HG02973 (cell line): ENCODE data around the gene NIPAL1.

Experiments used
- ATAC-seq: cut with Tn5 transposase; IDR thresholded peaks from one replicate; pipeline ENCODE4 v1.9.1; 2021; ENCODE audit warnings: moderate library complexity; ENCODE audit not compliant: unreplicated experiment

Gene NIPAL1

DNA sequence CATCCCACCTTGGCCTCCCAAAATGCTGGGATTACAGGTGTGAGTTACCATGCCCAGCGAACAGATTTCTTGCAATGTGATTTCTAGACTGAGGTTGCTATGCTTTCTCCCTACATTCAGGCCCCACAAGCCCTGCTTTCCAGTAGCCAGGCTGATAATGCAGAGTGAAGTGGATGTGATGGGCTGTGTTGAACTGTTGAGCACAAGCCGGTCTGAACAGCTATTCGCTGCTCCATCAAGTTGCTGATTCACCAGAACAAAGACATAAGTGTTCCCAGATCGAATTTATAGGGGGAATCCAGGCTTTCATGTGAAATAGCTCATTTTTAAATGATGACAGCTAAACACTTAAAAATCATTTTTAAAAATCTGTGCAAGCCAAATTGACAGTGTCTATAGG, 8.0 kb downstream of the NIPAL1 start:
- no peak for ATAC-seq

DNA sequence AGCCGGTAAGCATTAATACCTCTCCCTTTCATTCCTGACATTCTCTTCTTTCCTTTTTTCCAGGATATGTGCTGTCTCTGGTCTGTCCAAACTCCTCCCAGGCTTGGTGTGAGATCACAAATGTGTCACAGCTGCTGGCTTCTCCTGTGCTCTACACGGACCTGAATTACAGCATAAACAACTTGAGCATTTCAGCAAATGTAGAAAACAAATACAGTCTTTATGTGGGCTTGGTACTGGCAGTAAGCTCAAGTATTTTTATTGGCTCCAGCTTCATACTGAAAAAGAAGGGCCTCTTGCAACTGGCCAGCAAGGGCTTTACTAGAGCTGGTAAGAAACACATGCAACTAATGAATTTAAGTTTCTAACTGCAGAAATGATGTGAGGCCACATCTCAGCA, 8.4 kb downstream of the NIPAL1 start:
- no peak for ATAC-seq

DNA sequence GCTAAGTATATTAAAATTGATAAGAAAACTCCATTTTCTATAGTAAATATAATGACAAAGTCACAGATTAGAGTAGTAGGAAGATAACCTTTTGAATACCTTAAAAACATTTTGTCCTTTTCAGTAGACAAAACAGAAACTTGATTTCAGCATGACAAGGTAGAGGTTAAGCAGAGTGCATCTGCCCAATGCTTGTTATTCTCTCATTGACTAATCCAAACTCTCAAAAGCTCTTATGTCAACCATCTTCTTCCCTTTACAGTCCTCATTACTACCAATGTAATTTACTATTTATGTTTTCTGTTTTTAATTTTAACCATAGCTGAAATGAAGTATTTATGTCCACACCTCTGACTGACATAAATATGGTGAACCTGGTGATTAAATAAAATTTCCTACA, 11.1 kb downstream of the NIPAL1 start:
- ATAC-seq, result peak; percentile 87

DNA sequence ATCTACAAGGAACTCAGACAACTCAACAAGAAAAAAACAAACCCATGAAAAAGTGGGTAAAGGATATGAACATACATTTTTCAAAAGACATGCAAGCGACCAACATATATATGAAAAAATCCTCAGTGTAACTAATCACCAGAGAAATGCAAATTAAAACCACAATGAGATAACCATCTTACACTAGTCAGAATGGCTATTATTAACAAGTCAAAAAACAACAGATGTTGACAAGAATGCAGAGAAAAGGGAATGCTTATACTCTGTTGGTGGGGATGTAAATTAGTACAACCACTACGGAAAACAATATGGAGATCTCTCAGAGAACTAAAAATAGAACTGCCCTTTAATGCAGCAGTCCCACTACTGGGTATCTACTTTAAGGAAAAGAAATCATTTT, 12.1 kb downstream of the NIPAL1 start:
- ATAC-seq, result peak; percentile 50

DNA sequence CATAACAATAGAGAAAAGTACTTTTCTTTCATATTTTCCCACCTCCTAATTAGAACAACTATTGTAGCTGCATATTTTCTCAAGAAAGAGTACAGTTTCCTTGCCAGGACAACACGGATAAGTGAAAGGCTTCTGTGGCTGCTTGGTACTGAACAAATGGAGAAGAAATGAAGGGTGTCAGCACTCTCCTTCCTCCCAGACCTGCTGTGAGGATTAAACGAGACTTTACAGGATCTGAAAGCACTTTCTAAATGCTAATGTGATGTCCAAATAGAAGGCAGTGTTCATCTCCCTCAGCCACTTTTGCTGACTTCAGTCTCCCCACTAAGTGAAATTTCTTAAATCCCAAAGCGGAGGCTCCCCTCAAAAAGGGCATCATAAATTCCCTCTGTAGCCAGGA, 13.9 kb downstream of the NIPAL1 start:
- ATAC-seq, result no peak

DNA sequence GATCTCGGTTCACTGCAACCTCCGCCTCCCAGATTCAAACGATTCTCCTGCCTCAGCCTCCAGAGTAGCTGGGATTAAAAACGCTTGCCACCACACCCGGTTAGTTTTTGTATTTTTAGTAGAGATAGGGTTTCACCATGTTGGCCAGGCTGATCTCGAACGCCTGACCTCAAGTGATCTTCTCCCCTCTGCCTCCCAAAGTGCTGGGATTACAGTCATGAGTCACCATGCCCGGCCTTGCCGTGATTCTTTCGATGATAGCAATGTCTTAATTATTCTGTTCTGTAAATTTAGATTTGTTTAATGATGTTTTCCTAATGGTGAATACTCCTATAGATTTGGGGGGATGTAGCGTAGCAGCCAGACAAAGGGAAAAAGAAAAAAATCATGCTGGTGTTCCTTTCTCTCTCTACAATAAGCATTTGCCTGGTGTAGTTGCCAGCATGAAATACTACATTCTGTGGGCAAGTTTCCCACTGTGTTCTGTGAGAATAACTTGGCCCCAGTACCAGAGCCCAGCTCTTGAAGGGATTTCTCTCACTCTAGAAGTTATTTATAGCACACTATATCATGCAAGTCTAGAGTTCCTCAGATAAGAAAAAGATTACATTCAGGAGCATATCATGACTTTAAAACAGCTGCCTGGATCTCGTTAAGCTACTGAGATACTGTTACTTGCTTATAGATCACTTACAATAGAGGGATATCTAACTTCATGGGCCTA, 15.4 kb downstream of the NIPAL1 start:
- no peak for ATAC-seq

DNA sequence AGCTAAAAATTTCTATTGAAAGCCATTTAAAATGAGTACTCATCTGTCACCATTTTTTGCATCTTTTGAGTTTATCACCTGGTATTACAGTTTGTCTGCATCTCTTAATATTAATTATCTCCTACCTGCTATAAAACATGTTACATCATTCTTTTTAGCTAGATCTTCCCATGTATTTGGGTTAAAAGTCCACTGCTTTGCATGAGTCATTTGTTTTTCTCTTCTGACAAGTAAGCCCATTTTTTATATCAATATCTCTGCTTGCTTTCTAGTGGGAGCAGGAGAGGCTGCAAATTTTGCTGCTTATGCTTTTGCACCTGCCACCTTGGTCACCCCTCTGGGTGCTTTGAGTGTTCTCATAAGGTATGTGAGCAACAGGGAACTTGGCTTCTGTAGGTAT, 16.1 kb downstream of the NIPAL1 start:
- ATAC-seq, result no peak

DNA sequence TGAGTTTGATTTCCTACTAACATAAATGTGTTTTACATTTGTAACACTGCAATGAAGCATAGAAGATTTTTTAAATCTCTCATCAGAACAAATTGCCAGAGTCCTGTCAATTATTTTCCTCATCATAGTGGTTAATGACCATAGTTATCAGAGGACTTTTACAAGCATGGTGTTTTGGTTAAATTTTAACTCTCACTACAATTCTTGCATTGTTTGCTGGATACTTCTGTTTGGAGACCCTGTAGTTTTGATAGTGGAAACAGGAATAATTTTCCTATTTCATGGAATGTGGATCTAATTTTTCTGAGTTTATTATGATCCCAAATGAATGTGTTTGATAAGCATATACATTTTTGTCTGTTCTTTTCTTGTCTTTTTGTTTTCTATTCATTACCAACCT, 16.8 kb downstream of the NIPAL1 start:
- ATAC-seq, result no peak

DNA sequence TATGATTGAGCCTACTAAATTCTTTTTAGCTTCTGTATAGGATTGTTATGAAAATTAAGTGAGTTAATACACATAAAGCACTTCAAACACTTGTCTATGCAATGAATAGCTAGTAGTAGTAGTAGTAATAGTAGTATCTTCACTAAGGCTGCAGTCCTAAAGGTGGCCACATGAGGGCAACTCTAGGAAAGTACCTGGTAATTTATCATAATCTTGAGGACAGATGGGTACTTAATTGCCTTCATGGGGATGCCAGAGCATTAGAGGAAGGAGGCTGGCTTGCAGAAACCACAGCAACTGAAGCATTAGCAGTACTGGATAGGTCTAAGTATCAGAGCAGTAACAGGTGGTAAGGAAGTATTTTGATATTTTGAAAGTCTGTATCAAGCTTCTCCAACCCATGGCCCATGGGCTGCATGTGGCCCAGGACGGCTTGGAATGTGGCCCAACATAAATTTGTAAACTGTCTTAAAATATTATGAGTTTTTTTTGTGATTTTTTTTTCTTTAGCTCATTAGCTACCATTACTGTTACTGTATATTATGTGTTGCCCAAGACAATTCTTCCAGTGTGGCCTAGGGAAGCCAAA, 17.3 kb downstream of the NIPAL1 start:
- peak; percentile 41 for ATAC-seq

DNA sequence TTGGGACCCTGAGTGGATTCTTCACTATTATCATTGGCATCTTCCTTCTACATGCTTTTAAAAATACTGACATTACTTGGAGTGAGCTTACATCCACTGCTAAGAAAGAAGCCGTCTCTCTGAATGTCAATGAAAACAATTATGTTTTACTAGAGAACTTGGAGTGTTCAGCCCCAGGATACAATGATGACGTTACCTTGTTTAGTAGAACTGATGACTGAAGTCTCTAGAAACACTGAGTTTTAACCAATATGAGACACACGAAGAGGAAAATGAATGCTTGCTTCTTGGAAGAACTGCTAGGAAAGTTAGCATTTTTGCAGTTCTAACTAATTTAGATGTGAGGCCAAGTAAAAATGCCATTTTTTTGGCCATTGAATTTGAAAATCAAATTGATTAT, 19.4 kb downstream of the NIPAL1 start:
- no peak for ATAC-seq

DNA sequence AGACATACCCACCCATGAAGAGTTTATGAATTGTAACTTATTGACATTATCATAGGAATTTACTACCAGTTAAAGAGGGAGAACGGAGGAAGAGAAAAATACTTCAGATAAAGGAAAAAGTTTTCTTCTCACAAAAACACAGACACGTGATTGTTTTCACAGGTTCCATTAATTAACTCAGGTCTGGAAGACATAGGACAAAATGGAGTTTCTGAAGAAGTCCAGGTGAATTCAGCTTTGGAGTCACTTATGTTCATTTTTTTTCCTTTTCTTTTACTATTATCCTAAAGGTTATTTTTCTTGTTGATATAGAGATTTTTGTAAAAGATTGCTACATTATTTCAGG, 20.5 kb downstream of the NIPAL1 start:
- no peak for ATAC-seq

DNA sequence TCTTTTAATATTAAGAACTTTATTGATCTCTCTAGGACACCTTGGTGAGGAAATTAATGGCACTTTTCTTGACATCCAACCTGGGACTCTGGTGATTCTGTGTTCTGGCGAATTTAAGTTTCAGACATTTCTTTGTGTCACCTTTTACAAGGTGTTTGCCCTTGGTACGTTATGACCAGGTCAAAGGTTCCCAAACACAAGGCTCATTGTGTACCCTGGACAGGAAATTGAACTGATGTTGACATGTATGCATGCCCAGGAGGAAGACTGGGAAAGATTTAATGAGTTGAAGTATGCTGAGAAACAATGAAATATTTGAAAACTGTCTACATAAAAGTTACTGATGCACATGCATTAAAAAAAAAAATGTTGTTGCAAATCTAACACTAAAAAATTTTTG, 22.1 kb downstream of the NIPAL1 start:
- no peak for ATAC-seq

DNA sequence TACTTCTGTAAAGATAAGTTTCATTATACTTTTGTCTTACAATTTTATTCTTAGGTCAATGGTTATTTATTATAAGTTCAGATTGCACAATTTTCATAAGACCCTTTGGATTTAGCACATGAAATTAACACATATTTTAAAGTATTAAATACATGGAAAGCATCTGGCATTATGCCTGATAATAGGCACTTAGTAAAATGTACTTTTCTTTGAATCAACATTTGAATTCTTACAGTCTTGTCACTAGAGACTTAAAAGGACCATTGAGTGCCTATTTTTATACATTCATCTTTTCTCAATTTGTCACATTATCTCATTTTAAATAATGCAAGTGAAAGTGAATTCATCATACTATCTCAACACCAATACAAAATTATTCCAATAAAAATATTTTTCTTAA, 23.0 kb downstream of the NIPAL1 start:
- ATAC-seq, result no peak

DNA sequence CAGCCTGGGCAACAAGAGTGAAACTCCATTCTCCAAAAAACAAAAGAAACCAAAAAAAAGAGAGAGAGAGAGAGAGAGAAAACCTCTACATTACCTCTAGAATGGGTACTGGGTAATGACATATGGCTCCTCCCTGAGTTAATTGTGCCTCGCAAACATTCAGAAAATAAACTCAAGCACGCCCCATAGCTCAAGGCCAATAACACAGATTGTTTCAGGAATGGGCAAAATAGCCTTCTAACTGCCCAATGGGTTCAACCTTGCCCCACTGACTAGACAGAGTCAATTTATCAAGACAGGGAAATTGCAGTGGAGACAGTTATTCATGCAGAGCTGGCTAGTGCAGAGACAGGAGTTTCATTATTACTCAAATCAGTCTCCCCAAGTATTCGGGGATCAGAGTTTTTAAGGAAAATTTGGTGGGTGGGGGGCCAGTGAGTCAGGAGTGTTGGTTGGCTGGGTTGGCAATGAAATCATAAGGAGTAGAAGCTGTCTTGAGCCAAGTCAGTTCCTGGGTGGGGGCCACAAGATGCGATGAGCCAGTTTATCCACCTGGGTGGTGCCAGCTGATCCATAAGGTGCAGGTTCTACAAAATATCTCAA, 25.1 kb downstream of the NIPAL1 start:
- no peak for ATAC-seq

DNA sequence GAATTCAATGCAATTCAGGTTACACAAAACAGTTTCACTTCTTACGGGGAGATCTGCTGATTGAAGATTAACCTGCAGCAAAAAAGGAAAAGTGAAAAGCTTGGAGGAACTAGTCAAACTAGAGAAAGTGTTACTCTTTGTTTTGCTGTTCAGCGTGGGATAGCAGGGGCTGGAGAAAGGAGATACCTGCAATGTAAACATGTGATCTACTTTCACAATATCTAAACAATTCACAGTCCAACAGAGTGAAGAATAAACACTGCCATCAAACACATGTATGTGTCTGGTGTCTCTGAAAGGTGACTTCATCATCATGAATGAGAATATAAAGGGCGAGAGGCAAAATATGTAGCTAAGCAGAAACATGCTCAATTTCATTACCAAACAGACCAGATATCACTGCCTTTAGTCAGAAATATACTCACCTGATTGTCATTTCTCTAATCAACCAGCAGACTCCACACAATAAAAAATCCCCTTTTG, 26.4 kb downstream of the NIPAL1 start:
- ATAC-seq, result no peak

DNA sequence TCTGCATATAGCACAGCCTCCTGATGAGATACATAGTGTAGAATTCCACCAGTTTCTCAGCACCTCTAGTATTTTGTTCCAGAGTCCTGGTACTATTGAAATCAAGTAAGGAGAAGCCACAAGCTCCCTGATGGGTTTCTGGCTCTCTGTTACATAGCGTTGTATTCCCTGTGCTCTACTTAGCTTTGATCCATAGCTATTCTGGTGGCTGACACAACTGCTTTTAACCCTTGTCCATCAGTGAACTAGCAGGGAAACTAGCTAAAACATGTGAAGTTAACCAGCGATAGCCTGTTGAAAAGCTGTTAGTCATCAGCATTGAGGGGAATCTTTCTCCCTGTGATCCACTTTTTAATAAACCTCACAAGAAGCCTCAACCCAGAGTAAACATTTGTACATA, 26.9 kb downstream of the NIPAL1 start:
- ATAC-seq, result no peak

DNA sequence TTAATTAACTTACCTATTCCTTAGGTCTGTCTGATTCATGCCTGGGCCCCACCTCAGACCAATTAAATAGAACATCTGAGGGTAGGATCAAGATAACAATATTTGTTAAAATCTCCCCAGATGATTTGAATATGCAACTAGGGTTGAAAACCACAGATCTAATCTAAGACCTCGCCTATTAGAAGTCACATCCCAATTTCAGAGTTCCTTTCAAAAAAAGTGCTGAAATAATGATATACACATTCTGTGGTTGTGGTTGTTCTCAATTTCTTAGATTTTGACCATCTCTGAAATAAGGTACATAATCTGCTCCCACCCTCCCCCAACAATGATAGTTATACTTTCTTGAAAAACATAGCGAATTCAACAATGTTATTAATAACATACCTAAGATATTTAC, 27.7 kb downstream of the NIPAL1 start:
- no peak for ATAC-seq

DNA sequence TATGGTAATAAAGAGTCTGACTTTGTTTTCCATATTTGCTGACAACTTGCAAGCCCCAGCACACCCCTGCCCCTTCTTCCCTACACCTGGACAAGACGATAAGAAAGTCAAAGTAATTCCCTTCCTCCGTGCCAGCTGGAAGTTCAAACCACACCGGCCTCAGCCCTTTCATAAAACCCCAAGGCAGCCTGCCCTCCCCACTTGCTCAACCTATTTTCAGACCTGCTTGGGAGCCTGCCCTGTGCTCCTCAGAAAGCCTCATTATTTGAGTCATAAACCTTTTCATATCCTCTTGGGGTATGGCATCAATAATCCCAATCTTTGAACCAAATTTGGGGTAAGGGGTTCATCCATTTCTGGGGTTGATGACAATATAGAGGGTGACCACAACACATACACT, 29.5 kb downstream of the NIPAL1 start:
- no peak for ATAC-seq

DNA sequence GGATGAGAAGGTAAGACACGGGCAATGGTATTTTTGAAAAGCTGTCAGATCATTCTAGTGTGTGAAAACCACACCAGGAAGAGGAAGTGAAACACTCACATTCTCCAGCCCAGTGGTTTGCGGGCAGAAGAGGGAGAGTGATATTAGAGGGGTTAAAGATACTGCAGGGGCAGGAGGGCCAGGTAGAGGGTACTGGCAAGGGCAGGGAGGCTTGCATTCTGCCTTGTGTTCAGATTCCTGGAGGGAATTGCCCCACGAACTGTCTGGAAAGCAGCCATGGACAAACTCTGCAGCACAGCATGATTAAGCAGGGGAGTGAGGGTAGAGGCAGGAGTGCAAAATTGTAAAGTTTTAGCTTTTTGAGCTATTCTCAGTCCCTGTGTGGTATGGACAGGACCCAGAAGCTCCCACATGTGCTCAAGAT, 30.9 kb downstream of the NIPAL1 start:
- peak; percentile 96 for ATAC-seq

DNA sequence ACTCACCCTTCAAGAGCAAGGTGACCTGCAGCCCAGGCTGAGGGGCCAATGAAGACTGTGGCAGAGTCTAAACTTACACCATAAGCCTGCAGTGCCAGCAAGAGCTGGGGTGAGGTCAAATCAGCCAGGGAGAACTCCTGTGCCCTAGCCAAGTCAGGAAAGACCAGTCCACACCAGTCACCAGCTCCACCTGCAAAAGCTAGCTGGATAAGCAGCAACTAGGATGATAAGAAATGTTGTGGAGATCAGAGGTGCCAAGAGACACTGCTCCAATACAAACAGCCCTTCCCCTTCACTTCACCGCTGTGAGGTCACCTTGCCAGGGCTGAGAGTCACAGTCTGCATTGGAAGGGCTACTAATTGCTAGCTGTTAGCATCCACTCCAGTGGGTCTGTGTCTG, 31.3 kb downstream of the NIPAL1 start:
- ATAC-seq, result no peak

DNA sequence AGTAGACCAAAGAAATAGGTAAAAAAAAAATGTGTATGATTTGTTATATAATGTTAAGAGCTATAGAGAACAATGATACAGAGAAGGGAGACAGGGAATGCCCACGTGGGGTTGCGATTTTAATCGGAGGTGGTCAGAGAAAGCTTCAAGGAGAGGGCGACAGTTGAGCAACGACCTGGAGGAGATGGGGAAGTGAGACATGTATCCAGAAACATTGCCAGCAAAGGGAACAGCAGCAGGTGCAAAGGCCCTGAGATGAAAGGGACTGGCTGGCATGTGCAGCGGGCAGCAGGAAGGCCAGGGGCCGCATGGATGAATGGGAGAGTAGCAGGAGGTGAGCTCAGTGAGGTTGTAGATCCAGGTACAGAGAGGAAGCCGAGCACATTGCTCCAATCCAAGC, 32.9 kb downstream of the NIPAL1 start:
- ATAC-seq, result no peak

DNA sequence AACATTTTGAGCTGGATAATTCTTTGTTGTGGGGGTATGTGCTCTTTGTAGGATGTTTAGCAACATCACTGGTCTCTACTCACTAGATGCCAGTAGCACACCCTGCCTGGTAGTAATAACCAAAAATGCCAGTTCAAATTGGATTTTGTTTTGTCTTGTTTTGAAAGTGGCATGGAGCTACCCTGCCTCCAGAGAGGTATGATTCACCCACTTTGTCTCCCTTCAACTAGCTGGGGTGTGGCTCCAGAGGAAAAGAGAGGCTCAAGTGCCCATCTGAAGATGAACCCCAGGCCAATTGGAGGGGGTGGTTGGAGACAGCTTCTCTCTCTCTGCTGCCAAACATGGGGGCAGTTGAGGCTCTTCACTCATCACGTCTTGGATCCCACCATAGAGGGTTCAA, 34.5 kb downstream of the NIPAL1 start:
- ATAC-seq, result no peak
